GM21423 (cell line): ENCODE data around the gene EPS15.

Source experiments
- ATAC-seq: cut with Tn5 transposase; IDR thresholded peaks from one replicate; pipeline ENCODE4 v1.9.1; 2021; ENCODE audit warnings: mild to moderate bottlenecking, moderate library complexity; ENCODE audit not compliant: unreplicated experiment

Gene EPS15

GRCh38 chr1:51323778-51324177 is 195.3 kb downstream of the EPS15 start:
- ATAC-seq = no peak

- ATAC-seq = no peak
Measured at GRCh38 chr1:51322417-51323101, 196.5 kb downstream of the EPS15 start.

GRCh38 chr1:51321924-51322280 is 197.2 kb downstream of the EPS15 start:
- ATAC-seq = no peak

GRCh38 chr1:51320967-51321923 is 197.8 kb downstream of the EPS15 start:
- no peak for ATAC-seq

GRCh38 chr1:51317798-51318197 is 201.3 kb downstream of the EPS15 start:
- ATAC-seq = no peak

GRCh38 chr1:51316846-51317120 is 202.3 kb downstream of the EPS15 start:
- ATAC-seq = no peak

- no peak for ATAC-seq
Measured at GRCh38 chr1:51316113-51316845, 202.8 kb downstream of the EPS15 start.

- ATAC-seq = no peak
Measured at GRCh38 chr1:51314974-51315373, 204.1 kb downstream of the EPS15 start.

- no peak for ATAC-seq
Measured at GRCh38 chr1:51313961-51314777, 204.9 kb downstream of the EPS15 start.

GRCh38 chr1:51313268-51313852 is 205.7 kb downstream of the EPS15 start:
- ATAC-seq = no peak

- no peak for ATAC-seq
Measured at GRCh38 chr1:51312718-51313117, 206.3 kb downstream of the EPS15 start.

GRCh38 chr1:51311826-51312225 is 207.2 kb downstream of the EPS15 start:
- ATAC-seq = no peak

GRCh38 chr1:51310871-51311613 is 208.0 kb downstream of the EPS15 start:
- ATAC-seq = no peak

GRCh38 chr1:51309291-51309690 is 209.8 kb downstream of the EPS15 start:
- ATAC-seq = no peak

- no peak for ATAC-seq
Measured at GRCh38 chr1:51308636-51309035, 210.4 kb downstream of the EPS15 start.

- ATAC-seq = no peak
Measured at GRCh38 chr1:51306950-51307349, 212.1 kb downstream of the EPS15 start.

GRCh38 chr1:51305371-51305823 is 213.7 kb downstream of the EPS15 start:
- no peak for ATAC-seq

GRCh38 chr1:51304360-51304759 is 214.7 kb downstream of the EPS15 start:
- ATAC-seq = no peak
